ENCODE results near the gene CUL4A. TPM values are rescaled to one million over a fixed set of nuclear protein-coding genes. Genes with fewer than 3 reads are reported as not detected.
A peak's percentile ranks its signal among the peaks of the same experiment; 100 is the strongest.

The CUL4A gene
- polyA plus RNA-seq, 6 donors from 2014 or later = 28.9 to 43.7 (median 36.8) TPM

DNA sequence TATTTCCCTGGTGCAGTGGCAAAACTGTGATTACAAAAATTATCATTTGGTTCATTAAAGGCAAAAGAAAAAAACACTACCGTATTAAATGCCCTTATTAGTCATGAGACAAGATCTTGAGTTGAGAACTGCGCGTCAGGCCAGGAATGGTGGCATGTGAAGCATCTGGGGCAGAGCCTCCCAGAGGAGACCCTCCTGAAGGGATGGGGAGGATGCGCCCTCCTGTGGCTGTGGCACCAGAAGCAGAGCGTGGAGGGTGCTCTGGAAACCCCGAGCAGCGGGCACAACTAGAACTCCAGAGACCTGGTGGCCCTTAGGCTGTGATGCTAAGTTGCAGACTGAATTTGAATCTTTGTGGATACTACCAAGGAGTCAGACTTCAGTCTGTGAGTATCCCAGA, 11.5 kb downstream of the CUL4A start:
- peaks cover 7 to 15% of the 10 kb centered on the region in 2 donors for H3K36me3 Mint-ChIP-seq
- H3K27me3 Mint-ChIP-seq = no peaks in the 10 kb centered on the region
- peaks cover 16 to 20% (median 18%) of the 10 kb centered on the region in 3 donors for H3K4me1 Mint-ChIP-seq
- peak overlapping the region in 1 of 6 donors; percentile 59 for H3K27ac Mint-ChIP-seq
- H3K4me3 Mint-ChIP-seq = no peak overlapping the region
- DNase-seq (no peak), ATAC-seq (ENCODE audit: low read depth in 2 of 2) (no peak)
- no peaks in the 10 kb centered on the region for H3K9me3 Mint-ChIP-seq

DNA sequence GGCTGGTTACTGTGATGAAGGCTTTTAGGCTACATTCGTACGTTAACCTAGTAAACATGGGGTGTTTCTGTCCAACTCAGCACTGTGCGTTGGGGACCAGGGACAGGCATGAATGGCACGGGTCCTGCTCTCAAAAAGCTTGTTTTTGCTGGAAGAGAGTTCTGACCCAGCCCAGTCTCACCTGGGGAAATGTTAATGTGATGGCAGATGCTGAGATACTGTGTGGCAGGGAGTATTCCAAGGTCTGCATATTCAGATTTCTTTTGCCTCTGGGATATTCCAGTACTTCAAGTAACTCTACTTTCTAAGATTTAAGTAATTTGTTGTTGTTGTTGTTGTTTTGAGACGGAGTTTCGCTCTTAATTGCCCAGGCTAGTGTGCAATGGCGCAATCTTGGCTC, 13.7 kb downstream of the CUL4A start:
- H3K36me3 Mint-ChIP-seq = peaks cover 9 to 15% of the 10 kb centered on the region in 2 donors
- ATAC-seq (ENCODE audit: low read depth in 2 of 2) (no peak), DNase-seq (no peak)
- H3K27ac Mint-ChIP-seq = peak overlapping the region in 1 of 6 donors; percentile 18
- no peaks in the 10 kb centered on the region for H3K9me3 Mint-ChIP-seq
- no peaks in the 10 kb centered on the region for H3K27me3 Mint-ChIP-seq
- H3K4me3 Mint-ChIP-seq = no peak overlapping the region
- peaks cover 16 to 25% (median 16%) of the 10 kb centered on the region in 3 donors for H3K4me1 Mint-ChIP-seq

DNA sequence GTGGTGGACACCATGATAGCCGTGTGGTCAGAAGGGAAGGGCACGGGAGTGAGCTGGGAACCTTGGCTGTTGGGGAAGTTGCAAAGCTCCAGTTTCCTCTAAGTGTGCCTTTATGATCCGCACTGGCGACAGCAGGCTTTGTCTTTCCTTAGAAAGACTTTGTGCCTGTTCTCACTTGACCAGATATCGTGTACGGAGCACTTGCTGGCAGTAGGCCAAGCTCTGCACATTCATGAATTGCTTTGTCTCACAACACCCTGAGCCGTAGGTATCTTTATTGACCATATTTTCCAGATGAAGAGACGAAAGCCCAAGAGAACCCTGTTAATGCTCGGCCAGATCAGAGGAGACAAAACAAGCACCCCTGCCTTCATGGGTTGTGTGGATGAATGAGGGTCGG, 15.1 kb downstream of the CUL4A start:
- Mint-ChIP-seq H3K4me1 (peaks cover 15 to 23% (median 16%) of the 10 kb centered on the region in 3 donors), H3K36me3 (peaks cover 15 to 16% of the 10 kb centered on the region in 2 donors), H3K27me3 (no peaks in the 10 kb centered on the region), H3K27ac (peak overlapping the region in 1 of 6 donors; percentile 51), H3K4me3 (no peak overlapping the region), H3K9me3 (no peaks in the 10 kb centered on the region)
- DNase-seq (no peak), ATAC-seq (ENCODE audit: low read depth in 2 of 2) (no peak)

DNA sequence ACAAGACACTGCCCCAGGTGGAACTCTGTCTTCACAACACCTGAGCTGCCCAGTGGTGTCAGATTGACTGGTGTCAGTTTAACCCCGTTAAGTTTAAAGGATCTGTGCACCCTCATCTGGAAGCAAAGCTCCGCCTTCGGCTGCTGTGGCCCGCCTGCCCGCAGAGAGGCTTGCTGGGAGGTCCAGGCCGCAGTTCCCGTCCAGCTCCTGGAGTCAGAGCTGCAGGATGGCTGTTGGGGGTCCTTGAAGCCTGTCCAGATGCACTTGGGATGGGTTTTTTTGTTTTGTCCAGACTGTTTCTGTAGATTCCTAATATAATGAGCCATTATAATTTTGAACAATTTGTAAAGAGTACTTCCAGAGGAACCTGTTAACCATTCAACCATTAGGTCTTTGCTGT, 16.1 kb downstream of the CUL4A start:
- peaks cover 12 to 17% (median 16%) of the 10 kb centered on the region in 3 donors for H3K4me1 Mint-ChIP-seq
- ATAC-seq (ENCODE audit: low read depth in 2 of 2) (no peak), DNase-seq (no peak)
- H3K27ac Mint-ChIP-seq = no peak overlapping the region
- H3K36me3 Mint-ChIP-seq = peaks cover 19 to 25% of the 10 kb centered on the region in 2 donors
- H3K4me3 Mint-ChIP-seq = no peak overlapping the region
- H3K9me3 Mint-ChIP-seq = no peaks in the 10 kb centered on the region
- H3K27me3 Mint-ChIP-seq = no peaks in the 10 kb centered on the region

GRCh38 chr13:113226873-113227450, 17.5 kb downstream of the CUL4A start:
- no peak overlapping the region for H3K27ac Mint-ChIP-seq

DNA sequence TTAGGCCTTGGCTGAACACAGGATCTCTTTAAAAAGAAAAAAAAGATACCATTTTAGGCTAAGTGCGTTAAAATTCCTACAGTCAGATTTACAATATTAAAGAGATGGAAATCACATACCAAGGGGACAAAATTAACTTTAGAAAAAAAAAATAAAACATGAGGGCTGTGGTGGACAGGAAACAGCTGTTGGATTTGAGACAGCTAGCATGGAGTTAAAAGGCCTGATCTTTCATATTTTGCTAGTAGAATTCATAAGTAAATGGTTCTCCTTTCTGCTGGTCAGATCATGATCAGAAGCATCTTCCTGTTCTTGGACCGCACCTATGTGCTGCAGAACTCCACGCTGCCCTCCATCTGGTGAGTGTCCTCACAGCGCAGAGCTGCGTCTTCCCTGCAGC, 19.7 kb downstream of the CUL4A start:
- Mint-ChIP-seq H3K27ac (peak overlapping the region in 2 of 6 donors; percentile 63 to 89), H3K36me3 (peaks cover 22 to 25% of the 10 kb centered on the region in 2 donors)

More at GRCh38 chr13:113226873-113227450, 17.5 kb downstream of the CUL4A start:
- Mint-ChIP-seq H3K36me3 (peaks cover 17 to 25% of the 10 kb centered on the region in 2 donors), H3K4me3 (no peak overlapping the region), H3K27me3 (no peaks in the 10 kb centered on the region), H3K4me1 (peaks cover 7 to 13% (median 11%) of the 10 kb centered on the region in 3 donors), H3K9me3 (no peaks in the 10 kb centered on the region)
- ATAC-seq (ENCODE audit: low read depth in 2 of 2) (no peak), DNase-seq (no peak)

DNA sequence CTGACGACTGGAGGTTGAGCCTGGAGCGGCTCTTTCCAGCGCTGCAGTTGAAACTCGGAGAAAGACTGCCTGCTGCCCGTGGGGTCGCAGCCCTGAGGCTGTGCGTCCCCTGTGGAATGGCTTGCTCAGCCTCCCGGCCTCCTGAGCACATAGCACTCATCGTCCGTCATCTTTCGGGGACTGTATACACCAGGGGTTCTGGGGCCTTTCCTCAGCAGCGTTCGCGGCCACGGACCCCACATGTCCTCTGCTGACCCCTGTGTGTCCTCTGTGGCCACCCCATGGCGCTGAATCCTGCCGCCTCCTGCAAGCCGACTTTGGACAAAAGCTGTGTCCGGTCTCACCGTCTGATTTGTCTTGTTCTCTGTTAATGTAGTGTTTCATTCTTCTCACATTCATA, 20.4 kb downstream of the CUL4A start:
- DNase-seq (no peak), ATAC-seq (ENCODE audit: low read depth in 2 of 2) (no peak)
- peaks cover 0 to 13% (median 0%) of the 10 kb centered on the region in 3 donors for H3K4me1 Mint-ChIP-seq
- peak overlapping the region in 1 of 6 donors; percentile 45 for H3K27ac Mint-ChIP-seq
- no peak overlapping the region for H3K4me3 Mint-ChIP-seq
- H3K9me3 Mint-ChIP-seq = no peaks in the 10 kb centered on the region
- no peaks in the 10 kb centered on the region for H3K27me3 Mint-ChIP-seq
- H3K36me3 Mint-ChIP-seq = peaks cover 18 to 25% of the 10 kb centered on the region in 2 donors

More for the DNA sequence above, 19.7 kb downstream of the CUL4A start:
- DNase-seq = no peak
- Mint-ChIP-seq H3K4me1 (peaks cover 0 to 13% (median 0%) of the 10 kb centered on the region in 3 donors), H3K9me3 (no peaks in the 10 kb centered on the region), H3K27me3 (no peaks in the 10 kb centered on the region), H3K4me3 (no peak overlapping the region)
- no peak for ATAC-seq (ENCODE audit: low read depth in 2 of 2)

DNA sequence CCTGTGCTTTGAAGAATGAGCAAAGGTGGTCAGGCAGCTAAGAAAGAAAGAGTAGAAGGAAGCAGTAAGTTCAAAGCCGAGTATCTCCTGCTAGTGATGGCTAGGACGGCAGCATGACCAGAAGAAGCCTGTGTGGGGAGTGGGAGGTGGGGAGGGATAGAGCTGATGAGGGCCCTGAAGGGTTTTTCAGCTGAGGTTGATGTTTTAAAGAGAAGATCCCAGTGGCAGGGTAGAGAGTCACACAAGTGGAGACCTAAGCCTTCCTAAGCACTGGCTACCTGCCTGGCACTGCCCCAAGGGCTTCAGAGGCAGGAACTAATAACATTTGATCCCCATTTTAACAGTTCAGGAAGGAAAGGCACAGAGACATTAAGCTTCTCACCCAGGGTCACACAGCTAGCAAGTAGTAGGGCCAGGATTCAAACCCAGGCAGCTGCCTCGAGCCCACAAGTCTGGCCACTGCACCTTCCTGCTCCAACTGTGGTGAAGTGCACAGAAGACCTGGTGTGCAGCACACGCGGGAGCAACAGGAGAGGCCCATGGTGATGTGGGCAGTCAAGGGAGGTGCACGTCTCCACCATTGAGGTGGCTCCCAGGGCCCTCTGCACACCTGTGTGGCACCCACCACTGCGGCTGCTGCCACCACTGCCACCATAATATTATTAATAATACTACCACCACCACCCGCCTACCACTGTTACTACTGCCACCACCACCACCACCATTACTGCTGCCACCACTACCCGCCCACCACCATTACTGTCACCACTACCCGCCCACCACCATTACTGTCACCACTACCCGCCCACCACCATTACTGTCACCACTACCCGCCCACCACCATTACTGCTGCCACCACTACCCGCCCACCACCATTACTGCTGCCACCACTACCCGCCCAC, 22.1 kb downstream of the CUL4A start:
- no peak for DNase-seq
- Mint-ChIP-seq H3K36me3 (peaks cover 15 to 35% of the 10 kb centered on the region in 2 donors), H3K27me3 (no peaks in the 10 kb centered on the region), H3K4me3 (no peak overlapping the region), H3K27ac (peak overlapping the region in 1 of 6 donors; percentile 53), H3K4me1 (peaks cover 0 to 8% (median 4%) of the 10 kb centered on the region in 3 donors), H3K9me3 (no peaks in the 10 kb centered on the region)
- no peak for ATAC-seq (ENCODE audit: low read depth in 2 of 2)

GRCh38 chr13:113232208-113233003, 23.0 kb downstream of the CUL4A start:
- Mint-ChIP-seq H3K4me3 (peak overlapping the region in 1 of 8 donors; percentile 40), H3K27ac (peak overlapping the region in 3 of 6 donors; percentile 44 to 88 (median 54)), H3K9me3 (no peaks in the 10 kb centered on the region), H3K27me3 (no peaks in the 10 kb centered on the region), H3K4me1 (peaks cover 0 to 8% (median 4%) of the 10 kb centered on the region in 3 donors), H3K36me3 (peaks cover 15 to 35% of the 10 kb centered on the region in 2 donors)
- no peak for ATAC-seq (ENCODE audit: low read depth in 2 of 2)
- DNase-seq = no peak

DNA sequence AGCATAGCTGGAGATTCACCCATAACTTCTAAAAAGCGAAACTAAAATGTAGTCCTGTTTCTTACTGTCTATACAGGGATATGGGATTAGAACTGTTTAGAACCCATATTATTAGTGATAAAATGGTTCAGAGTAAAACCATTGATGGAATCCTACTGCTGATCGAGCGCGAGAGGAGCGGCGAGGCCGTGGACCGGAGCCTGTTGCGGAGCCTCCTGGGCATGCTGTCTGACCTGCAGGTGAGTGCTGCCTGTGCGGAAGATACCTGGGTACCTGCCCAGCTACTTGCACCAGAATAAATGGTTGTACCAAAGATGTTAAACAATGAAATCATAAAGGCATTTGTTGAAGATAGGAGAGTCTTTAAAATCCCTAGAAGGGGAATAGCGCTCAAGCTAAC, 23.7 kb downstream of the CUL4A start:
- Mint-ChIP-seq H3K4me3 (peak overlapping the region in 1 of 8 donors; percentile 30), H3K9me3 (no peaks in the 10 kb centered on the region), H3K36me3 (peaks cover 15 to 33% of the 10 kb centered on the region in 2 donors), H3K27ac (no peak overlapping the region), H3K4me1 (peaks cover 0 to 5% (median 4%) of the 10 kb centered on the region in 3 donors), H3K27me3 (no peaks in the 10 kb centered on the region)
- no peak for ATAC-seq (ENCODE audit: low read depth in 2 of 2)
- DNase-seq = no peak

GRCh38 chr13:113238536-113238935, 29.1 kb downstream of the CUL4A start:
- H3K27ac Mint-ChIP-seq = no peak overlapping the region
- DNase-seq (no peak), ATAC-seq (ENCODE audit: low read depth in 2 of 2) (no peak)
- H3K4me1 Mint-ChIP-seq = peaks cover 0 to 4% (median 0%) of the 10 kb centered on the region in 3 donors
- peaks cover 20 to 21% of the 10 kb centered on the region in 2 donors for H3K36me3 Mint-ChIP-seq
- no peak overlapping the region for H3K4me3 Mint-ChIP-seq
- H3K9me3 Mint-ChIP-seq = no peaks in the 10 kb centered on the region
- no peaks in the 10 kb centered on the region for H3K27me3 Mint-ChIP-seq

DNA sequence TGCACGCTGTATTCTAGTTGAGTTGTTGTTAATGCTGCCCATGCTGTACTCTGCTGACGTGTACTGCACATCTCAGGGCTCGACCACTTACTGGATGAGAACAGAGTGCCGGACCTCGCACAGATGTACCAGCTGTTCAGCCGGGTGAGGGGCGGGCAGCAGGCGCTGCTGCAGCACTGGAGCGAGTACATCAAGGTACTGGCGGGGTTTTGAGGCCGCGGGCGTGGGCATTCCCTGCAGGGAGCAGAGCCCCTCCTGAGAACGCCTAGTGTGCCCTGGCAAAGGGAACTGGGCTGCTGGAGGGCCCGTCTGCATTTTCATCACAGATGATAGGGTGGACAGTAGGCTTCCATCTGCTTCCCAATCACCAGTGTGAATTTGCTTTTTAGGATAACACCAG, 29.9 kb downstream of the CUL4A start:
- DNase-seq = no peak
- no peaks in the 10 kb centered on the region for H3K9me3 Mint-ChIP-seq
- peak overlapping the region in 1 of 6 donors; percentile 58 for H3K27ac Mint-ChIP-seq
- H3K27me3 Mint-ChIP-seq = no peaks in the 10 kb centered on the region
- H3K4me3 Mint-ChIP-seq = no peak overlapping the region
- no peak for ATAC-seq (ENCODE audit: low read depth in 2 of 2)
- H3K4me1 Mint-ChIP-seq = peaks cover 0 to 4% (median 0%) of the 10 kb centered on the region in 3 donors
- peaks cover 19 to 20% of the 10 kb centered on the region in 2 donors for H3K36me3 Mint-ChIP-seq

DNA sequence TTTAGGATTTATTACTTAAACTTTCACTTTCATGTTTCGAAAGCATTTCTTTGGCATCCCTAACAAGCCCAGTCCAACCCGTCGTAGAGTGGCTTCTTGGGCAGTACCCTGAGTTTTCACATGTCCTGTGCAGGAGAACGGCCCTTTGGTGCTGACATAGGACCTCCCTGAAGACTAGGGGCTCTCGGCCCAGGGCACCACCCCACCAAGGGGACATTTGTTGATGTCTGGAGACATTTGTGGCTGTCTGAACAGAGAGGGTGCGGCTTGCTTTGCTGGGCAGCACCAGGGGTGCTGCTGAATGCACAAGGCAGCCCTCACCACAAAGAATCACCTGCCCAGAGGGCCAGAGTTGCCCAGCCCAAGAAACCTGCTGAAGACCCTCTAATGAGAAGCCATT, 30.6 kb downstream of the CUL4A start:
- DNase-seq (no peak), ATAC-seq (ENCODE audit: low read depth in 2 of 2) (no peak)
- Mint-ChIP-seq H3K27ac (no peak overlapping the region), H3K9me3 (no peaks in the 10 kb centered on the region), H3K27me3 (no peaks in the 10 kb centered on the region), H3K4me3 (no peak overlapping the region), H3K36me3 (peaks cover 20 to 22% of the 10 kb centered on the region in 2 donors), H3K4me1 (peaks cover 0 to 4% (median 0%) of the 10 kb centered on the region in 3 donors)

Data from naive B cell (primary cell).